ENCODE results near the gene GABRR2.
"Not testable (repeated sequence)": the region's sequence is repeated elsewhere in the genome, so short reads cannot be mapped to it uniquely, and the experiment has no call there.

DNA sequence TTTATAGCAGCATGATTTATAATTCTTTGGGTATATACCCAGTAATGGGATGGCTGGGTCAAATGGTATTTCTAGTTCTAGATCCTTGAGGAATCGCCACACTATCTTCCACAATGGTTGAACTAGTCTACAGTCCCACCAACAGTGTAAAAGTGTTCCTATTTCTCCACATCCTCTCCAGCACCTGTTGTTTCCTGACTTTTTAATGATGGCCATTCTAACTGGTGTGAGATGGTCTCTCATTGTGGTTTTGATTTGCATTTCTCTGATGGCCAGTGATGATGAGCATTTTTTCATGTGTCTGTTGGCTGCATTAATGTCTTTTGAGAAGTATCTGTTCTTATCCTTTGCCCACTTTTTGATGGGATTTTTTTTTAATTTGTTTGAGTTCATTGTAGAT, 20.0 kb downstream of the GABRR2 start:
- TF ChIP-seq, protein P1, sequence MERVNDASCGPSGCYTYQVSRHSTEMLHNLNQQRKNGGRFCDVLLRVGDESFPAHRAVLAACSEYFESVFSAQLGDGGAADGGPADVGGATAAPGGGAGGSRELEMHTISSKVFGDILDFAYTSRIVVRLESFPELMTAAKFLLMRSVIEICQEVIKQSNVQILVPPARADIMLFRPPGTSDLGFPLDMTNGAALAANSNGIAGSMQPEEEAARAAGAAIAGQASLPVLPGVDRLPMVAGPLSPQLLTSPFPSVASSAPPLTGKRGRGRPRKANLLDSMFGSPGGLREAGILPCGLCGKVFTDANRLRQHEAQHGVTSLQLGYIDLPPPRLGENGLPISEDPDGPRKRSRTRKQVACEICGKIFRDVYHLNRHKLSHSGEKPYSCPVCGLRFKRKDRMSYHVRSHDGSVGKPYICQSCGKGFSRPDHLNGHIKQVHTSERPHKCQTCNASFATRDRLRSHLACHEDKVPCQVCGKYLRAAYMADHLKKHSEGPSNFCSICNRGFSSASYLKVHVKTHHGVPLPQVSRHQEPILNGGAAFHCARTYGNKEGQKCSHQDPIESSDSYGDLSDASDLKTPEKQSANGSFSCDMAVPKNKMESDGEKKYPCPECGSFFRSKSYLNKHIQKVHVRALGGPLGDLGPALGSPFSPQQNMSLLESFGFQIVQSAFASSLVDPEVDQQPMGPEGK (CRISPR knock-in tag; IDR thresholded peaks at IDR 0.05; ENCODE audit: borderline replicate concordance), result not testable (repeated sequence)
- not testable (repeated sequence) for TF ChIP-seq SNAI2, RARB (CRISPR knock-in tag; IDR thresholded peaks at IDR 0.05)
- TF ChIP-seq, protein P2, sequence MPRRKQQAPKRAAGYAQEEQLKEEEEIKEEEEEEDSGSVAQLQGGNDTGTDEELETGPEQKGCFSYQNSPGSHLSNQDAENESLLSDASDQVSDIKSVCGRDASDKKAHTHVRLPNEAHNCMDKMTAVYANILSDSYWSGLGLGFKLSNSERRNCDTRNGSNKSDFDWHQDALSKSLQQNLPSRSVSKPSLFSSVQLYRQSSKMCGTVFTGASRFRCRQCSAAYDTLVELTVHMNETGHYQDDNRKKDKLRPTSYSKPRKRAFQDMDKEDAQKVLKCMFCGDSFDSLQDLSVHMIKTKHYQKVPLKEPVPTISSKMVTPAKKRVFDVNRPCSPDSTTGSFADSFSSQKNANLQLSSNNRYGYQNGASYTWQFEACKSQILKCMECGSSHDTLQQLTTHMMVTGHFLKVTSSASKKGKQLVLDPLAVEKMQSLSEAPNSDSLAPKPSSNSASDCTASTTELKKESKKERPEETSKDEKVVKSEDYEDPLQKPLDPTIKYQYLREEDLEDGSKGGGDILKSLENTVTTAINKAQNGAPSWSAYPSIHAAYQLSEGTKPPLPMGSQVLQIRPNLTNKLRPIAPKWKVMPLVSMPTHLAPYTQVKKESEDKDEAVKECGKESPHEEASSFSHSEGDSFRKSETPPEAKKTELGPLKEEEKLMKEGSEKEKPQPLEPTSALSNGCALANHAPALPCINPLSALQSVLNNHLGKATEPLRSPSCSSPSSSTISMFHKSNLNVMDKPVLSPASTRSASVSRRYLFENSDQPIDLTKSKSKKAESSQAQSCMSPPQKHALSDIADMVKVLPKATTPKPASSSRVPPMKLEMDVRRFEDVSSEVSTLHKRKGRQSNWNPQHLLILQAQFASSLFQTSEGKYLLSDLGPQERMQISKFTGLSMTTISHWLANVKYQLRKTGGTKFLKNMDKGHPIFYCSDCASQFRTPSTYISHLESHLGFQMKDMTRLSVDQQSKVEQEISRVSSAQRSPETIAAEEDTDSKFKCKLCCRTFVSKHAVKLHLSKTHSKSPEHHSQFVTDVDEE (CRISPR knock-in tag; IDR thresholded peaks at IDR 0.05), result not testable (repeated sequence)
